PFSK-1 (cell line): ENCODE data around the gene DISC1.

ENCODE experiments used
- FOXP2 ChIP-seq: optimal IDR thresholded peaks from 2 replicates; pipeline ENCODE3; 2011; ENCODE audit warnings: borderline replicate concordance, control low read depth, inconsistent platforms; ENCODE audit not compliant: insufficient read depth; ENCODE audit errors: extremely low read length, extremely low read depth
- POLR2AphosphoS5 ChIP-seq: IDR thresholded peaks from 2 replicates; pipeline ENCODE4 v1.6.1; 2012; ENCODE audit warnings: low read depth, mild to moderate bottlenecking, control low read depth, low read length, moderate library complexity
- REST ChIP-seq, 2 experiments: IDR thresholded peaks; 2 replicates each; pipeline versions ENCODE4 v1.6.1 to v1.8.0; 2011 to 2012; ENCODE audit warnings: low read depth in 2 of 2, low read length in 2 of 2, control low read depth in 1 of 2, inconsistent platforms in 1 of 2, mild to moderate bottlenecking in 1 of 2, moderate library complexity in 1 of 2; ENCODE audit not compliant: insufficient read depth in 1 of 2
- SIN3A ChIP-seq: IDR thresholded peaks from 2 replicates; pipeline ENCODE4 v1.6.1; 2012; ENCODE audit warnings: mild to moderate bottlenecking, low read length, moderate library complexity, borderline replicate concordance; ENCODE audit not compliant: insufficient read depth
- TAF1 ChIP-seq: IDR thresholded peaks from 2 replicates; pipeline ENCODE4 v1.6.1; 2012; ENCODE audit warnings: low read length, control low read depth, borderline replicate concordance; ENCODE audit not compliant: insufficient read depth

The DISC1 gene

GRCh38 chr1:231899713-231900435 is 273.3 kb downstream of the DISC1 start:
- TF ChIP-seq FOXP2 (no peak), REST (IDR thresholded peaks at IDR 0.05; ENCODE audit: insufficient read depth in 1 of 2, low read depth in 2 of 2, low read length in 2 of 2) (no peak), SIN3A (no peak), POLR2AphosphoS5 (no peak), TAF1 (no peak)

GRCh38 chr1:231903586-231904081 is 277.0 kb downstream of the DISC1 start:
- TF ChIP-seq POLR2AphosphoS5 = no peak
- TF ChIP-seq REST (IDR thresholded peaks at IDR 0.05; ENCODE audit: insufficient read depth in 1 of 2, low read depth in 2 of 2, low read length in 2 of 2) = no peak
- TF ChIP-seq TAF1 = no peak
- TF ChIP-seq FOXP2 = no peak
- TF ChIP-seq SIN3A = no peak

- no peak for TF ChIP-seq REST (IDR thresholded peaks at IDR 0.05; ENCODE audit: insufficient read depth in 1 of 2, low read depth in 2 of 2, low read length in 2 of 2)
- no peak for TF ChIP-seq TAF1
- TF ChIP-seq FOXP2 = no peak
- no peak for TF ChIP-seq SIN3A
- TF ChIP-seq POLR2AphosphoS5 = no peak
Measured at GRCh38 chr1:231913493-231913892, 286.9 kb downstream of the DISC1 start.

GRCh38 chr1:231918239-231919015 is 291.8 kb downstream of the DISC1 start:
- TF ChIP-seq SIN3A (no peak), FOXP2 (no peak), REST (IDR thresholded peaks at IDR 0.05; ENCODE audit: insufficient read depth in 1 of 2, low read depth in 2 of 2, low read length in 2 of 2) (no peak), POLR2AphosphoS5 (no peak), TAF1 (no peak)
